IPS-18c (cell line): ENCODE data around the gene NTMT1.
A peak's percentile ranks its signal among the peaks of the same experiment; 100 is the strongest.

Source experiments
- H3K4me3 ChIP-seq: 2 replicates; pipeline ENCODE4 v1.7.0; 2013; ENCODE audit warnings: low read depth, mild to moderate bottlenecking, low read length, moderate library complexity; ENCODE audit not compliant: insufficient read depth
- H3K9me3 ChIP-seq: one replicate; pipeline ENCODE4 v1.6.1; 2013; ENCODE audit warnings: mild to moderate bottlenecking, low read length, moderate library complexity; ENCODE audit not compliant: control insufficient read depth, insufficient read depth

NTMT1 gene

GRCh38 chr9:129595311-129595741 lies 30.6 kb upstream of the NTMT1 start:
- H3K4me3 ChIP-seq, result no peak overlapping the region

GRCh38 chr9:129595903-129596540 lies 29.9 kb upstream of the NTMT1 start:
- Histone ChIP-seq H3K4me3 (peak overlapping the region; percentile 46; the same call in 1 of the 2 replicates), H3K9me3 (no peaks in the 10 kb centered on the region)

More at GRCh38 chr9:129595311-129595741, 30.6 kb upstream of the NTMT1 start:
- no peaks in the 10 kb centered on the region for H3K9me3 ChIP-seq

- H3K9me3 ChIP-seq, result no peaks in the 10 kb centered on the region
- H3K4me3 ChIP-seq, result peak overlapping the region; percentile 46
Observed at GRCh38 chr9:129596541-129597331, 29.2 kb upstream of the NTMT1 start.

GRCh38 chr9:129597355-129598088 lies 28.4 kb upstream of the NTMT1 start:
- Histone ChIP-seq H3K9me3 (no peaks in the 10 kb centered on the region), H3K4me3 (peak overlapping the region; percentile 63)

GRCh38 chr9:129598089-129598596 lies 27.8 kb upstream of the NTMT1 start:
- Histone ChIP-seq H3K4me3 (peak overlapping the region; percentile 63; the same call in 1 of the 2 replicates), H3K9me3 (no peaks in the 10 kb centered on the region)

- Histone ChIP-seq H3K9me3 (no peaks in the 10 kb centered on the region), H3K4me3 (no peak overlapping the region)
Observed at GRCh38 chr9:129601082-129601674, 24.8 kb upstream of the NTMT1 start.

GRCh38 chr9:129602598-129603415 lies 23.2 kb upstream of the NTMT1 start:
- Histone ChIP-seq H3K9me3 (no peaks in the 10 kb centered on the region), H3K4me3 (no peak overlapping the region)

GRCh38 chr9:129604056-129604765 lies 21.8 kb upstream of the NTMT1 start:
- Histone ChIP-seq H3K9me3 (no peaks in the 10 kb centered on the region), H3K4me3 (no peak overlapping the region)

GRCh38 chr9:129604766-129605163 lies 21.2 kb upstream of the NTMT1 start:
- Histone ChIP-seq H3K4me3 (no peak overlapping the region), H3K9me3 (no peaks in the 10 kb centered on the region)

- Histone ChIP-seq H3K4me3 (no peak overlapping the region), H3K9me3 (no peaks in the 10 kb centered on the region)
Observed at GRCh38 chr9:129606161-129607026, 19.6 kb upstream of the NTMT1 start.

- no peak overlapping the region for H3K4me3 ChIP-seq
- H3K9me3 ChIP-seq, result no peaks in the 10 kb centered on the region
Observed at GRCh38 chr9:129607027-129607387, 19.0 kb upstream of the NTMT1 start.

GRCh38 chr9:129608561-129609481 lies 17.1 kb upstream of the NTMT1 start:
- Histone ChIP-seq H3K9me3 (no peaks in the 10 kb centered on the region), H3K4me3 (no peak overlapping the region)

GRCh38 chr9:129609486-129610212 lies 16.3 kb upstream of the NTMT1 start:
- no peaks in the 10 kb centered on the region for H3K9me3 ChIP-seq

GRCh38 chr9:129610213-129610472 lies 15.8 kb upstream of the NTMT1 start:
- Histone ChIP-seq H3K9me3 (peaks cover under 1% of the 10 kb centered on the region), H3K4me3 (peak overlapping the region; percentile 50)

More at GRCh38 chr9:129609486-129610212, 16.3 kb upstream of the NTMT1 start:
- peak overlapping the region; percentile 43 for H3K4me3 ChIP-seq
